ENCODE data around the gene SLC16A3. TPM values are rescaled to one million over a fixed set of nuclear protein-coding genes. Genes with fewer than 3 reads are reported as not detected.

SLC16A3 gene
- total and polyA plus RNA-seq, 10 of the 15 experiments (the other 5 are each of a cell fraction or from before 2014, with no cell fraction given), result 0.10 to 46.5 (median 8.0) TPM

DNA sequence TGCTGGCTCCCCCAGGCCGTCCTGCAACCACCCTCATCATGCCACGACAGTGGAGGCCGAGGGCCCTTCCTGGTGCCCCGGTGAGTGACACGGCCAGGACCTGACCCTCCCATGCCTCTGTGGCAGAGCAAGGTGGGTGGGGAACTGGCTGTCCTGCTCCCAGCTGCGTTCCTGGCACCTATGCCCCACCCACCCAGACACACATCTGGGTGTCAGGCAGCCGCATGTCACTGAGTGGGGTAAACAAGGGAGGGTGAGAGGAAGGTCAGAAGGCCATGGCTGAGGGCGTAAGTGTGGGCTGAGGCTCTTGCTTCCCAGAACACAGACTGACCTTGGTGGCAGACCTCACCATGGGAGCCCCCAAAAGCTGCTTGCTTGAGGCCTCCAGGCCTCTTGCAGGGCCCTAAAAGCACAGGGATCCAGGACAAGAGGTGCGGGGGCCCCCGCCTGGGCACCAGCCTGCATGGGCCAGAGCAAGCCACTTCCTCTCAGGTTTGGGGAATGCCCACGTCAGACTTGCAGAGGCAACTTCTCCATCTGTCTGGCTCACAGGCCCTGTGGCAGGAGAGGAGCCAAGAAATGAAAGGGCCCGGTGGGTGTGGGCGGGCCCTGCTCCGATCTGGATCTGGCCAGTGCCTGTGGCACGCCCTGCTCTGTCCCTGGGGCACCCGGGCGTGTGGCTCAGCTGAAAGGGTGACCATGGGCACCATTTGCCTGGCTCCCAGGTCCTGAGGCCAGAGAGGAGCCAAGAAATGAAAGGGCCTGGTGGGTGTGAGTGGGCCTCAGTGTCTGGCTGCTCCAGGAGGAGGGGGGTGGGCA is 12.3 kb upstream of the SLC16A3 start (continued):
- TF ChIP-seq TAF1 (IDR thresholded peaks at IDR 0.05; ENCODE audit: borderline replicate concordance, low read depth, low read length) (no peak), BRCA1 (IDR thresholded peaks at IDR 0.05; ENCODE audit: low read depth, low read length) (no peak), STAT1 (conservative IDR thresholded peaks at IDR 0.05) (no peak), RFX5 (IDR thresholded peaks at IDR 0.05; ENCODE audit: low read depth, low read length) (no peak), TBL1XR1 (IDR thresholded peaks at IDR 0.05; ENCODE audit: low read depth, low read length) (no peak), GABPA (IDR thresholded peaks at IDR 0.05; ENCODE audit: low read depth) (no peak), ZZZ3 (IDR thresholded peaks at IDR 0.05; ENCODE audit: control insufficient read depth, insufficient read length, low read depth) (no peak), ASH2L (IDR thresholded peaks at IDR 0.05; ENCODE audit: borderline replicate concordance, low read depth) (no peak), IKZF2 (IDR thresholded peaks at IDR 0.05) (peak; percentile 43 to 61; a peak in 1 of 4 replicates), WRNIP1 (IDR thresholded peaks at IDR 0.05; ENCODE audit: borderline replicate concordance, low read depth, low read length) (no peak), PAX8 (IDR thresholded peaks at IDR 0.05) (no peak), KLF5 (IDR thresholded peaks at IDR 0.05; ENCODE audit: partially characterized antibody) (no peak), KDM1A (IDR thresholded peaks at IDR 0.05; ENCODE audit: borderline replicate concordance) (no peak), SRF (IDR thresholded peaks at IDR 0.05; ENCODE audit: low read depth in 2 of 2, low read length in 2 of 2) (no peak), EZH2 (IDR thresholded peaks at IDR 0.05; ENCODE audit: borderline replicate concordance, control insufficient read depth, low read depth, low read length) (no peak), EP300 (IDR thresholded peaks at IDR 0.05; ENCODE audit: borderline replicate concordance in 1 of 2, control insufficient read depth in 1 of 2, low read depth in 2 of 2, low read length in 2 of 2) (no peak), SREBF2 (IDR thresholded peaks at IDR 0.05; ENCODE audit: low read length) (no peak)
- TF ChIP-seq, protein P1, sequence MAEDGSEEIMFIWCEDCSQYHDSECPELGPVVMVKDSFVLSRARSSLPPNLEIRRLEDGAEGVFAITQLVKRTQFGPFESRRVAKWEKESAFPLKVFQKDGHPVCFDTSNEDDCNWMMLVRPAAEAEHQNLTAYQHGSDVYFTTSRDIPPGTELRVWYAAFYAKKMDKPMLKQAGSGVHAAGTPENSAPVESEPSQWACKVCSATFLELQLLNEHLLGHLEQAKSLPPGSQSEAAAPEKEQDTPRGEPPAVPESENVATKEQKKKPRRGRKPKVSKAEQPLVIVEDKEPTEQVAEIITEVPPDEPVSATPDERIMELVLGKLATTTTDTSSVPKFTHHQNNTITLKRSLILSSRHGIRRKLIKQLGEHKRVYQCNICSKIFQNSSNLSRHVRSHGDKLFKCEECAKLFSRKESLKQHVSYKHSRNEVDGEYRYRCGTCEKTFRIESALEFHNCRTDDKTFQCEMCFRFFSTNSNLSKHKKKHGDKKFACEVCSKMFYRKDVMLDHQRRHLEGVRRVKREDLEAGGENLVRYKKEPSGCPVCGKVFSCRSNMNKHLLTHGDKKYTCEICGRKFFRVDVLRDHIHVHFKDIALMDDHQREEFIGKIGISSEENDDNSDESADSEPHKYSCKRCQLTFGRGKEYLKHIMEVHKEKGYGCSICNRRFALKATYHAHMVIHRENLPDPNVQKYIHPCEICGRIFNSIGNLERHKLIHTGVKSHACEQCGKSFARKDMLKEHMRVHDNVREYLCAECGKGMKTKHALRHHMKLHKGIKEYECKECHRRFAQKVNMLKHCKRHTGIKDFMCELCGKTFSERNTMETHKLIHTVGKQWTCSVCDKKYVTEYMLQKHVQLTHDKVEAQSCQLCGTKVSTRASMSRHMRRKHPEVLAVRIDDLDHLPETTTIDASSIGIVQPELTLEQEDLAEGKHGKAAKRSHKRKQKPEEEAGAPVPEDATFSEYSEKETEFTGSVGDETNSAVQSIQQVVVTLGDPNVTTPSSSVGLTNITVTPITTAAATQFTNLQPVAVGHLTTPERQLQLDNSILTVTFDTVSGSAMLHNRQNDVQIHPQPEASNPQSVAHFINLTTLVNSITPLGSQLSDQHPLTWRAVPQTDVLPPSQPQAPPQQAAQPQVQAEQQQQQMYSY (CRISPR knock-in tag; IDR thresholded peaks at IDR 0.05), result no peak
- TF ChIP-seq, protein P2, sequence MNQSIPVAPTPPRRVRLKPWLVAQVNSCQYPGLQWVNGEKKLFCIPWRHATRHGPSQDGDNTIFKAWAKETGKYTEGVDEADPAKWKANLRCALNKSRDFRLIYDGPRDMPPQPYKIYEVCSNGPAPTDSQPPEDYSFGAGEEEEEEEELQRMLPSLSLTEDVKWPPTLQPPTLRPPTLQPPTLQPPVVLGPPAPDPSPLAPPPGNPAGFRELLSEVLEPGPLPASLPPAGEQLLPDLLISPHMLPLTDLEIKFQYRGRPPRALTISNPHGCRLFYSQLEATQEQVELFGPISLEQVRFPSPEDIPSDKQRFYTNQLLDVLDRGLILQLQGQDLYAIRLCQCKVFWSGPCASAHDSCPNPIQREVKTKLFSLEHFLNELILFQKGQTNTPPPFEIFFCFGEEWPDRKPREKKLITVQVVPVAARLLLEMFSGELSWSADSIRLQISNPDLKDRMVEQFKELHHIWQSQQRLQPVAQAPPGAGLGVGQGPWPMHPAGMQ (IDR thresholded peaks at IDR 0.05; ENCODE audit: borderline replicate concordance), result no peak
- TF ChIP-seq, protein P3, sequence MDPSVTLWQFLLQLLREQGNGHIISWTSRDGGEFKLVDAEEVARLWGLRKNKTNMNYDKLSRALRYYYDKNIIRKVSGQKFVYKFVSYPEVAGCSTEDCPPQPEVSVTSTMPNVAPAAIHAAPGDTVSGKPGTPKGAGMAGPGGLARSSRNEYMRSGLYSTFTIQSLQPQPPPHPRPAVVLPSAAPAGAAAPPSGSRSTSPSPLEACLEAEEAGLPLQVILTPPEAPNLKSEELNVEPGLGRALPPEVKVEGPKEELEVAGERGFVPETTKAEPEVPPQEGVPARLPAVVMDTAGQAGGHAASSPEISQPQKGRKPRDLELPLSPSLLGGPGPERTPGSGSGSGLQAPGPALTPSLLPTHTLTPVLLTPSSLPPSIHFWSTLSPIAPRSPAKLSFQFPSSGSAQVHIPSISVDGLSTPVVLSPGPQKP (IDR thresholded peaks at IDR 0.05; ENCODE audit: low read depth, low read length), result no peak
- TF ChIP-seq, protein P4, sequence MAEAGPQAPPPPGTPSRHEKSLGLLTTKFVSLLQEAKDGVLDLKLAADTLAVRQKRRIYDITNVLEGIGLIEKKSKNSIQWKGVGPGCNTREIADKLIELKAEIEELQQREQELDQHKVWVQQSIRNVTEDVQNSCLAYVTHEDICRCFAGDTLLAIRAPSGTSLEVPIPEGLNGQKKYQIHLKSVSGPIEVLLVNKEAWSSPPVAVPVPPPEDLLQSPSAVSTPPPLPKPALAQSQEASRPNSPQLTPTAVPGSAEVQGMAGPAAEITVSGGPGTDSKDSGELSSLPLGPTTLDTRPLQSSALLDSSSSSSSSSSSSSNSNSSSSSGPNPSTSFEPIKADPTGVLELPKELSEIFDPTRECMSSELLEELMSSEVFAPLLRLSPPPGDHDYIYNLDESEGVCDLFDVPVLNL (IDR thresholded peaks at IDR 0.05; ENCODE audit: low read depth, low read length), result no peak
- TF ChIP-seq, protein P5, sequence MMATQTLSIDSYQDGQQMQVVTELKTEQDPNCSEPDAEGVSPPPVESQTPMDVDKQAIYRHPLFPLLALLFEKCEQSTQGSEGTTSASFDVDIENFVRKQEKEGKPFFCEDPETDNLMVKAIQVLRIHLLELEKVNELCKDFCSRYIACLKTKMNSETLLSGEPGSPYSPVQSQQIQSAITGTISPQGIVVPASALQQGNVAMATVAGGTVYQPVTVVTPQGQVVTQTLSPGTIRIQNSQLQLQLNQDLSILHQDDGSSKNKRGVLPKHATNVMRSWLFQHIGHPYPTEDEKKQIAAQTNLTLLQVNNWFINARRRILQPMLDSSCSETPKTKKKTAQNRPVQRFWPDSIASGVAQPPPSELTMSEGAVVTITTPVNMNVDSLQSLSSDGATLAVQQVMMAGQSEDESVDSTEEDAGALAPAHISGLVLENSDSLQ (IDR thresholded peaks at IDR 0.05), result peak; percentile 83
